ENCODE data around the gene UBC.

Gene UBC

GRCh38 chr12:124949779-124950728 lies 35.6 kb upstream of the UBC start:
- TF ChIP-seq EZH2 (IDR thresholded peaks at IDR 0.05): no peak
- no peak for TF ChIP-seq POLR2AphosphoS5 (IDR thresholded peaks at IDR 0.05; ENCODE audit: borderline replicate concordance, low read depth, low read length)
- TF ChIP-seq FOXP2 (optimal IDR thresholded peaks at IDR 0.05; ENCODE audit: control extremely low read depth, extremely low read length, insufficient read depth): no peak
- Histone ChIP-seq H3K4me3 (no peak overlapping the region), H3K36me3 (ENCODE audit: insufficient read depth, low read length) (peaks cover 33% of the 10 kb centered on the region), H3K9me3 (ENCODE audit: low read depth, low read length) (no peaks in the 10 kb centered on the region), H3K9ac (ENCODE audit: insufficient read length) (no peak overlapping the region), H3K27ac (no peak overlapping the region)
- DNase-seq (ENCODE audit: low read depth, low spot score): no peak

- no peak for TF ChIP-seq FOXP2 (optimal IDR thresholded peaks at IDR 0.05; ENCODE audit: control extremely low read depth, extremely low read length, insufficient read depth)
- no peak for TF ChIP-seq EZH2 (IDR thresholded peaks at IDR 0.05)
- no peak for TF ChIP-seq POLR2AphosphoS5 (IDR thresholded peaks at IDR 0.05; ENCODE audit: borderline replicate concordance, low read depth, low read length)
- DNase-seq (ENCODE audit: low read depth, low spot score): no peak
- H3K4me3 ChIP-seq: no peak overlapping the region
- no peak overlapping the region for H3K9ac ChIP-seq (ENCODE audit: insufficient read length)
- H3K27ac ChIP-seq: no peak overlapping the region
- H3K9me3 ChIP-seq (ENCODE audit: low read depth, low read length): no peaks in the 10 kb centered on the region
- H3K36me3 ChIP-seq (ENCODE audit: insufficient read depth, low read length): peaks cover 27% of the 10 kb centered on the region; the same call in 1 of the 2 replicates
Observed at GRCh38 chr12:124949066-124949465, 34.6 kb upstream of the UBC start.

GRCh38 chr12:124947561-124948398 lies 33.3 kb upstream of the UBC start:
- no peaks in the 10 kb centered on the region for H3K9me3 ChIP-seq (ENCODE audit: low read depth, low read length)
- no peak for DNase-seq (ENCODE audit: low read depth, low spot score)
- no peak overlapping the region for H3K27ac ChIP-seq
- no peak overlapping the region for H3K4me3 ChIP-seq
- H3K9ac ChIP-seq (ENCODE audit: insufficient read length): no peak overlapping the region
- TF ChIP-seq FOXP2 (optimal IDR thresholded peaks at IDR 0.05; ENCODE audit: control extremely low read depth, extremely low read length, insufficient read depth) (no peak), POLR2AphosphoS5 (IDR thresholded peaks at IDR 0.05; ENCODE audit: borderline replicate concordance, low read depth, low read length) (no peak), EZH2 (IDR thresholded peaks at IDR 0.05) (no peak)
- peaks cover 27% of the 10 kb centered on the region; the same call in 1 of the 2 replicates for H3K36me3 ChIP-seq (ENCODE audit: insufficient read depth, low read length)

- no peak overlapping the region for H3K9ac ChIP-seq (ENCODE audit: insufficient read length)
- no peak overlapping the region for H3K4me3 ChIP-seq
- no peaks in the 10 kb centered on the region for H3K9me3 ChIP-seq (ENCODE audit: low read depth, low read length)
- no peak overlapping the region for H3K27ac ChIP-seq
- no peak for TF ChIP-seq POLR2AphosphoS5 (IDR thresholded peaks at IDR 0.05; ENCODE audit: borderline replicate concordance, low read depth, low read length)
- no peak for TF ChIP-seq FOXP2 (optimal IDR thresholded peaks at IDR 0.05; ENCODE audit: control extremely low read depth, extremely low read length, insufficient read depth)
- no peak for TF ChIP-seq EZH2 (IDR thresholded peaks at IDR 0.05)
- H3K36me3 ChIP-seq (ENCODE audit: insufficient read depth, low read length): peaks cover 27% of the 10 kb centered on the region; the same call in 1 of the 2 replicates
- DNase-seq (ENCODE audit: low read depth, low spot score): no peak
Observed at GRCh38 chr12:124947013-124947412, 32.6 kb upstream of the UBC start.

- Histone ChIP-seq H3K9ac (ENCODE audit: insufficient read length) (no peak overlapping the region), H3K4me3 (no peak overlapping the region), H3K36me3 (ENCODE audit: insufficient read depth, low read length) (peaks cover 26% of the 10 kb centered on the region; the same call in 1 of the 2 replicates), H3K27ac (no peak overlapping the region), H3K9me3 (ENCODE audit: low read depth, low read length) (no peaks in the 10 kb centered on the region)
- DNase-seq (ENCODE audit: low read depth, low spot score): no peak
- no peak for TF ChIP-seq FOXP2 (optimal IDR thresholded peaks at IDR 0.05; ENCODE audit: control extremely low read depth, extremely low read length, insufficient read depth)
- TF ChIP-seq POLR2AphosphoS5 (IDR thresholded peaks at IDR 0.05; ENCODE audit: borderline replicate concordance, low read depth, low read length): no peak
- no peak for TF ChIP-seq EZH2 (IDR thresholded peaks at IDR 0.05)
Observed at GRCh38 chr12:124946447-124946793, 32.0 kb upstream of the UBC start.

- no peaks in the 10 kb centered on the region for H3K9me3 ChIP-seq (ENCODE audit: low read depth, low read length)
- DNase-seq (ENCODE audit: low read depth, low spot score): no peak
- H3K36me3 ChIP-seq (ENCODE audit: insufficient read depth, low read length): no peaks in the 10 kb centered on the region; the same call in 1 of the 2 replicates
- H3K27ac ChIP-seq: peak overlapping the region; percentile 98
- peak overlapping the region; percentile 82 for H3K4me3 ChIP-seq
- H3K9ac ChIP-seq (ENCODE audit: insufficient read length): peak overlapping the region; percentile 64
- TF ChIP-seq FOXP2 (optimal IDR thresholded peaks at IDR 0.05; ENCODE audit: control extremely low read depth, extremely low read length, insufficient read depth) (no peak), EZH2 (IDR thresholded peaks at IDR 0.05) (no peak), POLR2AphosphoS5 (IDR thresholded peaks at IDR 0.05; ENCODE audit: borderline replicate concordance, low read depth, low read length) (no peak)
Observed at GRCh38 chr12:124941170-124941527, 26.7 kb upstream of the UBC start.

- Histone ChIP-seq H3K9ac (ENCODE audit: insufficient read length) (peak overlapping the region; percentile 64), H3K36me3 (ENCODE audit: insufficient read depth, low read length) (no peaks in the 10 kb centered on the region), H3K4me3 (peak overlapping the region; percentile 82), H3K27ac (peak overlapping the region; percentile 98), H3K9me3 (ENCODE audit: low read depth, low read length) (no peaks in the 10 kb centered on the region)
- peak; percentile 83 for DNase-seq (ENCODE audit: low read depth, low spot score)
- TF ChIP-seq POLR2AphosphoS5 (IDR thresholded peaks at IDR 0.05; ENCODE audit: borderline replicate concordance, low read depth, low read length) (peak; percentile 32; the same call in 1 of the 2 replicates), FOXP2 (optimal IDR thresholded peaks at IDR 0.05; ENCODE audit: control extremely low read depth, extremely low read length, insufficient read depth) (no peak)
Observed at GRCh38 chr12:124940393-124941169, 26.1 kb upstream of the UBC start.

- Histone ChIP-seq H3K36me3 (ENCODE audit: insufficient read depth, low read length) (no peaks in the 10 kb centered on the region), H3K4me3 (peak overlapping the region; percentile 82), H3K9me3 (ENCODE audit: low read depth, low read length) (no peaks in the 10 kb centered on the region), H3K27ac (peak overlapping the region; percentile 98), H3K9ac (ENCODE audit: insufficient read length) (peak overlapping the region; percentile 64)
- TF ChIP-seq FOXP2 (optimal IDR thresholded peaks at IDR 0.05; ENCODE audit: control extremely low read depth, extremely low read length, insufficient read depth) (peak; percentile 35), POLR2AphosphoS5 (IDR thresholded peaks at IDR 0.05; ENCODE audit: borderline replicate concordance, low read depth, low read length) (no peak), EZH2 (IDR thresholded peaks at IDR 0.05) (no peak)
- DNase-seq (ENCODE audit: low read depth, low spot score): no peak
Observed at GRCh38 chr12:124940143-124940392, 25.6 kb upstream of the UBC start.
